ENCODE data around the gene DSCAM.

The DSCAM gene

DNA sequence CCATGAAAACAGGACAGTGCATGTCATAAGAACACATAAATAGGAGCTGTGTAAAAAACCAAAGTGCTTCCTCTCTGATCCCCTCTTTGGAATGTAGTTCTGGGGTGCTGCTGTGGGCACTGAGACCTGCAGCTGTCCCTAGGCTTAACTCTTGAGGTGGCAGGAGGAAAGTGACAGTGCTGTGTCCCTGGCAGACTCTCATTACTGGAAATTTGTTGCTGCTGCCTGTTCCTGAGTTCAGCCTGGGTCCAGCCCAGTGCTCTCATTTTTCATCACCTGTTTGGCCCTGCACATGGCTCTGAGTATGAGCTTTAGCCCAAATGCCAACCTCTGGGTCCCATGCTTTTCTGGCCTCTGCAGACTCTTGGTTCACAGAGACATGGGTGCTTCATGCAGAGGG, 329.3 kb downstream of the DSCAM start:
- Histone ChIP-seq H3K4me1 (ENCODE audit: control insufficient read depth, insufficient read depth, low read length, poor library complexity, severe bottlenecking) (peaks cover 3% of the 10 kb centered on the region), H3K36me3 (ENCODE audit: control insufficient read depth, insufficient read depth, low read length) (no peaks in the 10 kb centered on the region), H3K27ac (ENCODE audit: low read depth, low read length, severe bottlenecking) (no peak overlapping the region), H3K4me3 (ENCODE audit: extremely low read depth, insufficient read depth, low read length, poor library complexity, severe bottlenecking) (no peak overlapping the region), H3K9me3 (ENCODE audit: control insufficient read depth, low read length) (no peaks in the 10 kb centered on the region)

DNA sequence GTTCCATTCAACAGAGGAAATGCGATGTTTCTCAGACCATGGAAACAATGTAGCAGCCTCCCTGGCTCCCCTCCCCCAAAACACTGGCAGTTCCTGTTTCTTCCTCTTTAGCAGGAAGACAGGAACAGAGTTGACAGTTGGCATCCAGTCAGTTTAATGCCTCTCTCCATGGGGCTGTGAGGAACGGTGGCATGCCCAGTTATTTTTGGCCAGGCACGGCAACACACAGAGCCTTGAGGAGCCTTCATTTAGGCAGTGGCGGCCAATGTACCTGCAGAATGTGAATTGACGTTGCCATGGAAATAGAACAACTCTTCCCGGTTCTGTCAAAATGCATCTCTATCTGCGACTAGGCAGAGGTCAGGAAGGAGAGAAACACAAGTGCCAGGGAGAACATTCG, 330.6 kb downstream of the DSCAM start:
- WGBS, 2 experiments (ENCODE audit: insufficient coverage in 2 of 2), result 41 to 44% methylated on average over 6 to 7 of the region's 8 CpGs
- Histone ChIP-seq H3K27ac (ENCODE audit: low read depth, low read length, severe bottlenecking) (peak overlapping the region; percentile 39), H3K4me3 (ENCODE audit: extremely low read depth, insufficient read depth, low read length, poor library complexity, severe bottlenecking) (no peak overlapping the region), H3K9me3 (ENCODE audit: control insufficient read depth, low read length) (no peaks in the 10 kb centered on the region), H3K36me3 (ENCODE audit: control insufficient read depth, insufficient read depth, low read length) (no peaks in the 10 kb centered on the region), H3K4me1 (ENCODE audit: control insufficient read depth, insufficient read depth, low read length, poor library complexity, severe bottlenecking) (peaks cover 3% of the 10 kb centered on the region)

DNA sequence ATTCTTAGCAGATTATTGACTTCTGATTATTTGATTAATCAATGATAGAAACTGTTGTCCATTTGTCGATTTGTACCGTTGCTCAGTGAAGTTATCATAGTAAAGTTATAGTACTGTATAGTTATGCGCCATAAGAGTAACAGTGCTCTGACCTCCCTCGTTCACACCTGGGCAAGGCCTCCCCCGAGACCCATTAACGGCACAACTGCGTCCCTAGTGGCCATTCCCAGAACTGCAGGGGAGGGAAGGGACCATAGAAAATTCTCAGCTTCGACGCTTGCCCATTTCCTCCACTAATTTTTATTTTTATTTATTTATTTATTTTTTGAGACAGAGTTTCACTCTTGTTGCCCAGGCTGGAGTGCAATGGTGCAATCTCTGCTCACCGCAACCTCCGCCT, 334.4 kb downstream of the DSCAM start:
- no peaks in the 10 kb centered on the region for H3K9me3 ChIP-seq (ENCODE audit: control insufficient read depth, low read length)
- peaks cover 3% of the 10 kb centered on the region for H3K4me1 ChIP-seq (ENCODE audit: control insufficient read depth, insufficient read depth, low read length, poor library complexity, severe bottlenecking)
- H3K4me3 ChIP-seq (ENCODE audit: extremely low read depth, insufficient read depth, low read length, poor library complexity, severe bottlenecking), result no peak overlapping the region
- 94 to 100% methylated on average over 2 to 7 of the region's 11 CpGs for WGBS, 2 experiments (ENCODE audit: insufficient coverage in 2 of 2)
- no peak overlapping the region for H3K27ac ChIP-seq (ENCODE audit: low read depth, low read length, severe bottlenecking)
- no peaks in the 10 kb centered on the region for H3K36me3 ChIP-seq (ENCODE audit: control insufficient read depth, insufficient read depth, low read length)

DNA sequence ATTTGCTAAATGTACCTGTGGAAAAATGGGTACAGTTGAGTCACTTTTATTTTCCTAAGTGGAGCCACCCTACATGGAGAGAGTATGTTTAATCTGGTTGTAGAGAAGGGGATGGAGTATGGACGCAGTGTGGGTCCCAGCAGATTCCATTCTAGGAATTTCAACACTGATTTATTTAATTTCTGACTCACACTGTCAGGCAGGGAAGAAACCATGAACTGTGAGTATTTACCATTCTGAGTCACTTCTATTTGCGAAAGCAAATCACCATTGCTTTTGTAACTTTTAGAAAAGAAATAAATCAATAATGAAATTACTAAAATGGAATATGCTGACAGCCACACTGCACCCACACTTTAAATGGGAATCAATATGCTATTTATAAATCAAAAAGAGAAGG, 339.0 kb downstream of the DSCAM start:
- Histone ChIP-seq H3K4me3 (ENCODE audit: extremely low read depth, insufficient read depth, low read length, poor library complexity, severe bottlenecking) (no peak overlapping the region), H3K36me3 (ENCODE audit: control insufficient read depth, insufficient read depth, low read length) (no peaks in the 10 kb centered on the region), H3K27ac (ENCODE audit: low read depth, low read length, severe bottlenecking) (no peak overlapping the region), H3K4me1 (ENCODE audit: control insufficient read depth, insufficient read depth, low read length, poor library complexity, severe bottlenecking) (no peaks in the 10 kb centered on the region), H3K9me3 (ENCODE audit: control insufficient read depth, low read length) (no peaks in the 10 kb centered on the region)
- no CpG with 5 or more reads among the region's 2 CpGs for WGBS, 2 experiments (ENCODE audit: insufficient coverage in 2 of 2)

DNA sequence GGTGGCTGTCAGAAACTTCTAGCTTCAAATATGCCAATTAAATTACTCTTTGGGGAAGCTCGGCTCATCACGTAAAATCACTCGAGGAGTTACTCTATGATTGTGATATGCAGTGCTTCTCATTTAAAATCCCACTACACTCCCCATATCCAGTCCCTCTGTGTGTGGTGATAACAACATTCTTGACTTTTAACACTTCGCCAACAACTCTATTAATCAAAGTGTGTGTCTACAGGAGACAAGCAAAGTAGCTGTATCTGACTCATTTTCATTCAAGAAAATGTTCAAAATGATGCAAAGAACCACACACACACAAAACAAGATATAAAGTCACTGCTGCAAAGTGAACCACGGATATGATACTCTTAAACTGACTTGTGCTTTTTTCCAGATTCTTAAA, 341.3 kb downstream of the DSCAM start:
- Histone ChIP-seq H3K27ac (ENCODE audit: low read depth, low read length, severe bottlenecking) (no peak overlapping the region), H3K4me1 (ENCODE audit: control insufficient read depth, insufficient read depth, low read length, poor library complexity, severe bottlenecking) (no peaks in the 10 kb centered on the region)
- WGBS, 2 experiments (ENCODE audit: insufficient coverage in 2 of 2), result 83 to 100% methylated on average over 1 to 2 of the region's 5 CpGs

DNA sequence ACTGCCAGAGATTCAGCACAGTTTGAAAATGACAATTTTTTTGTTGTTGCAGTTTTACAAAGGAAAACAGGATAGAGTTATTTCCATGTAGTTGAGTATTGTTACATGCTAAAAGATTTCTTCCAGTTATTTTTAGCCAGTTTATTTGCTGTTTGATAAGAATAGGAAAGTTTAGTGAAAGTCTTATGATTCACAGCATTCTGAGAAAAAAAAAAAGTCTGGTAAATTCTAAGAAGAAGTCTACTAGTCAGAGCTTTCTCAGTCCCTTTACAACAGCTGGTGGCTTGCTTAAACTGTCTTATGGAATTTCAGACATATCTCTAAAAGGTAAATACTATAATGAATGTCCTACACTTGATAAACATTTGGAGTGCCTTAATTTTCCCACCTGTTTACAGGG, 341.7 kb downstream of the DSCAM start:
- H3K27ac ChIP-seq (ENCODE audit: low read depth, low read length, severe bottlenecking), result no peak overlapping the region
- H3K4me1 ChIP-seq (ENCODE audit: control insufficient read depth, insufficient read depth, low read length, poor library complexity, severe bottlenecking), result no peaks in the 10 kb centered on the region
- H3K9me3 ChIP-seq (ENCODE audit: control insufficient read depth, low read length), result no peaks in the 10 kb centered on the region
- H3K4me3 ChIP-seq (ENCODE audit: extremely low read depth, insufficient read depth, low read length, poor library complexity, severe bottlenecking), result no peak overlapping the region
- no peaks in the 10 kb centered on the region for H3K36me3 ChIP-seq (ENCODE audit: control insufficient read depth, insufficient read depth, low read length)

More for the DNA sequence above, 341.3 kb downstream of the DSCAM start:
- H3K36me3 ChIP-seq (ENCODE audit: control insufficient read depth, insufficient read depth, low read length), result no peaks in the 10 kb centered on the region
- H3K9me3 ChIP-seq (ENCODE audit: control insufficient read depth, low read length), result no peaks in the 10 kb centered on the region
- H3K4me3 ChIP-seq (ENCODE audit: extremely low read depth, insufficient read depth, low read length, poor library complexity, severe bottlenecking), result no peak overlapping the region

DNA sequence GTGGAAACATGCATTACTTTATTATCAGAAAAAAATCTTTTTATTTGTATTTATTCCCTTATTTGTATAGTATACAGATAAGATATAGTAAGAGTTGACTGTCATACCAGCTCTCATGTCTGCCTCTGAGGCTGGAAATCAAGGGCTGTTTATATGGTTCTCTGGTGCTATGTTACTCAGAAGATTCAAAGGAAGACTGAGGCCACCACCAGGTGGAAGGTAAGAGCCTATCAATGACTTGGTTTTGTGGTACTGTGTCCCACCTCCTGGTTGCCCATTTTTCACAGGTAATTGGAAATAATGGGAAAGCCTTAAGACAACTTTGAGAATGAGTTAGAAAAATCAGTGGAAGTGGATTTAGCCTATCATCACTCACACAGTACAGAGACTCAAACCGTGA, 342.1 kb downstream of the DSCAM start:
- no peaks in the 10 kb centered on the region for H3K36me3 ChIP-seq (ENCODE audit: control insufficient read depth, insufficient read depth, low read length)
- no peak overlapping the region for H3K4me3 ChIP-seq (ENCODE audit: extremely low read depth, insufficient read depth, low read length, poor library complexity, severe bottlenecking)
- WGBS, 2 experiments (ENCODE audit: insufficient coverage in 2 of 2), result 100% methylated on average over 1 of the region's 1 CpG; no CpG with 5 or more reads in 1 of the 2 experiments
- H3K9me3 ChIP-seq (ENCODE audit: control insufficient read depth, low read length), result no peaks in the 10 kb centered on the region
- H3K27ac ChIP-seq (ENCODE audit: low read depth, low read length, severe bottlenecking), result no peak overlapping the region
- H3K4me1 ChIP-seq (ENCODE audit: control insufficient read depth, insufficient read depth, low read length, poor library complexity, severe bottlenecking), result no peaks in the 10 kb centered on the region

DNA sequence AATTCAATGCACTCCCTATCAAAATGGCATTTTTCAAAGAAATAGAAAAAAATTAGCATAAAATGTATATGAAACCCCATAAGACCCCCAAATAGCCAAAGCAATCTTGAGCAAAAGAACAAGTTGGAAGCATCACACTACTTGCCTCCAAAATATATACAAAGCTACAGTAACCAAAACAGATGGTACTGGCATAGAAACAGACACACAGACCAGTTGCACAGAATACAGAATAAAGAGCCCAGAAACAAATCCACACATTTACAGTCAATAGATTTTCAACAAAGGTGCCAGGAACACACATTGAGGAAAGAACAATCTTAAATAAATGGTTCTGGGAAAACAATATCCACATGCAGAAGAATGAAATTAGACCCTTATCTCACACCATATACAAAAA, 350.8 kb downstream of the DSCAM start:
- Histone ChIP-seq H3K4me1 (ENCODE audit: control insufficient read depth, insufficient read depth, low read length, poor library complexity, severe bottlenecking) (no peaks in the 10 kb centered on the region), H3K9me3 (ENCODE audit: control insufficient read depth, low read length) (no peaks in the 10 kb centered on the region), H3K27ac (ENCODE audit: low read depth, low read length, severe bottlenecking) (no peak overlapping the region), H3K4me3 (ENCODE audit: extremely low read depth, insufficient read depth, low read length, poor library complexity, severe bottlenecking) (no peak overlapping the region), H3K36me3 (ENCODE audit: control insufficient read depth, insufficient read depth, low read length) (no peaks in the 10 kb centered on the region)

DNA sequence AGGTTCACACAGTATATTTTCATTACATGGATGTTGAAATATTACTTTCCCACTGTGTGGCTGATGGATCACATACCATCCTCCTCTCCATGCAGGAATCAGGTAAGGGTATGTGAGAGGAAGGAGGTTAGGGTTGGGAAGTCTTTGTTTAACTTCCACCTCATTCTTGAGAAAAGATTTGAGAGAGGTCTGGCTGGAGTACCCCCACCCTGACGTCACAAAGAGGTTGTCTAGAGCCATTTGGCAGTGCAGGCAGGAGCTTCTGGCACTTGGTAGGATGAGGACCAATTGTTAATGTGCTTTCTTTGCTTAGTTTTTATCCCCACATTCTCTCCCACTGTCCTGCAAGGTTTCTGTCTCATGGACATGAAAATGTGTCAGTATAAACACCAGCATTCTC, 356.6 kb downstream of the DSCAM start:
- no peak overlapping the region for H3K27ac ChIP-seq (ENCODE audit: low read depth, low read length, severe bottlenecking)
- no peaks in the 10 kb centered on the region for H3K36me3 ChIP-seq (ENCODE audit: control insufficient read depth, insufficient read depth, low read length)
- 100% methylated on average over 1 of the region's 1 CpG; no CpG with 5 or more reads in 1 of the 2 experiments for WGBS, 2 experiments (ENCODE audit: insufficient coverage in 2 of 2)
- no peaks in the 10 kb centered on the region for H3K9me3 ChIP-seq (ENCODE audit: control insufficient read depth, low read length)
- no peaks in the 10 kb centered on the region for H3K4me1 ChIP-seq (ENCODE audit: control insufficient read depth, insufficient read depth, low read length, poor library complexity, severe bottlenecking)
- no peak overlapping the region for H3K4me3 ChIP-seq (ENCODE audit: extremely low read depth, insufficient read depth, low read length, poor library complexity, severe bottlenecking)

DNA sequence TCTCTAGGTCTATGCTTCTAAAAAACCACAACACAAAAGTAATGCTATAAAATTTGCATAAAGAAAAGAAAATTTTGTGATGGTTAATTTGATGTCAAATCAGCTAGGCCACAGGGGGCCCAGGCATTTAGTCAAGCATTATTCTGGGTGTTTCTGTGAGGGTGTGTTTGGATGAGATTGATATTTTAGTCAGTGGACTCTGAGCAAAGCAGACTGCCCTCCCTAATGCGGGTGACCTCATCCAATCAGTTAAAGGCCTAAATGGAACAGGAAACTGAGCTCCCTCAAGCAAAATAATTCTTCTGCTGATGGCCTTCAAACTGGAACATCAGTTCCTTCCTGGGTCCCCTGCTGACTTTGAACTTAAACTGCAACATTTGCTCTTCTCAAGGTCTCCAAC, 358.0 kb downstream of the DSCAM start:
- no peak overlapping the region for H3K4me3 ChIP-seq (ENCODE audit: extremely low read depth, insufficient read depth, low read length, poor library complexity, severe bottlenecking)
- no peaks in the 10 kb centered on the region for H3K9me3 ChIP-seq (ENCODE audit: control insufficient read depth, low read length)
- H3K27ac ChIP-seq (ENCODE audit: low read depth, low read length, severe bottlenecking), result no peak overlapping the region
- WGBS, 2 experiments (ENCODE audit: insufficient coverage in 2 of 2), result 100% methylated on average over 1 of the region's 1 CpG
- H3K4me1 ChIP-seq (ENCODE audit: control insufficient read depth, insufficient read depth, low read length, poor library complexity, severe bottlenecking), result no peaks in the 10 kb centered on the region
- no peaks in the 10 kb centered on the region for H3K36me3 ChIP-seq (ENCODE audit: control insufficient read depth, insufficient read depth, low read length)

DNA sequence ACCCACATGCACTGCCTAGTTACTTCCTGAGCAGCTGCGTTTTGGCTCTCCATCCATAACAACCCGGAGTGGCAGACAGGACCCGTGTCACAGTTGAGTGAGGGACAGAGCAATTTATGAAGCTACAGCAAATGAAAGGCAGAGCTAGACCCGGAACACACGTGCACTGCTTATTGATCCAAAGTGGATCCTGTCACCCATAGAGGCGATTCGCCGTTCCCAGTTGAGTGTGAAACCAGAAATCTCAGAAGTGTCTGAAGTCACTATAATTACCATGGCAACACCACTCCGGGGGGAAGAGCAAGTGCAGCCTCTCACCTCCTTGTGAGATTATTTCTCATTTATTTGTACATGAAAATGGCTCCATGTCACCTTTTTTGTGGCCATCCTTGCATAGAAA, 365.2 kb downstream of the DSCAM start:
- Histone ChIP-seq H3K4me1 (ENCODE audit: control insufficient read depth, insufficient read depth, low read length, poor library complexity, severe bottlenecking) (no peaks in the 10 kb centered on the region), H3K27ac (ENCODE audit: low read depth, low read length, severe bottlenecking) (no peak overlapping the region), H3K9me3 (ENCODE audit: control insufficient read depth, low read length) (no peaks in the 10 kb centered on the region), H3K36me3 (ENCODE audit: control insufficient read depth, insufficient read depth, low read length) (no peaks in the 10 kb centered on the region), H3K4me3 (ENCODE audit: extremely low read depth, insufficient read depth, low read length, poor library complexity, severe bottlenecking) (no peak overlapping the region)
- 93 to 94% methylated on average over 8 of the region's 9 CpGs for WGBS, 2 experiments (ENCODE audit: insufficient coverage in 2 of 2)

DNA sequence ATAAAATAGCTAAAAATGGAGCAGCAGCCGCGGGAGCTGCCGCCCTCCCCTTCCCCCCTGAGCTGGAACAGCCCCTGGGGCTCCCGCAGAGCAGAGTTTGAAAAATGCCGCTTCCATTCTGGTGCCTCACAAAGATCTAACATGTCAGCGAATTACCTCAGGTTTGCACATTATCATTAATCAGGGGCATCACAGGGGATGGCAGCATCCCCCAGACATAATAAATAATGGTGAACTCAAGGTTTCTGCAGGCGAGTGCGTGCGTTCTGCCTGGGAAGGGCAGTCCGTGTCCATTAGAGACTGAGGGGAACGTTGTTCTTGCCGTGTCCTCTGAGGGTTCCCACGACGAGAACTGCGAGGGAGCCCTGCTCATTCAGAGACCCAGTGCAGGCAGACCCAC, 372.4 kb downstream of the DSCAM start:
- 98% methylated on average over 9 to 14 of the region's 15 CpGs for WGBS, 2 experiments (ENCODE audit: insufficient coverage in 2 of 2)
- H3K4me3 ChIP-seq (ENCODE audit: extremely low read depth, insufficient read depth, low read length, poor library complexity, severe bottlenecking), result no peak overlapping the region
- no peaks in the 10 kb centered on the region for H3K4me1 ChIP-seq (ENCODE audit: control insufficient read depth, insufficient read depth, low read length, poor library complexity, severe bottlenecking)
- no peak overlapping the region for H3K27ac ChIP-seq (ENCODE audit: low read depth, low read length, severe bottlenecking)
- no peaks in the 10 kb centered on the region for H3K9me3 ChIP-seq (ENCODE audit: control insufficient read depth, low read length)
- H3K36me3 ChIP-seq (ENCODE audit: control insufficient read depth, insufficient read depth, low read length), result no peaks in the 10 kb centered on the region
